AG08395 (cell line): ENCODE data around the gene LOX.

Experiments used
- DNase-seq: peaks from one replicate; pipeline ENCODE4 v3.0.0; 2012; ENCODE audit warnings: mixed read lengths, low spot score

The LOX gene, protein sequence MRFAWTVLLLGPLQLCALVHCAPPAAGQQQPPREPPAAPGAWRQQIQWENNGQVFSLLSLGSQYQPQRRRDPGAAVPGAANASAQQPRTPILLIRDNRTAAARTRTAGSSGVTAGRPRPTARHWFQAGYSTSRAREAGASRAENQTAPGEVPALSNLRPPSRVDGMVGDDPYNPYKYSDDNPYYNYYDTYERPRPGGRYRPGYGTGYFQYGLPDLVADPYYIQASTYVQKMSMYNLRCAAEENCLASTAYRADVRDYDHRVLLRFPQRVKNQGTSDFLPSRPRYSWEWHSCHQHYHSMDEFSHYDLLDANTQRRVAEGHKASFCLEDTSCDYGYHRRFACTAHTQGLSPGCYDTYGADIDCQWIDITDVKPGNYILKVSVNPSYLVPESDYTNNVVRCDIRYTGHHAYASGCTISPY

DNA sequence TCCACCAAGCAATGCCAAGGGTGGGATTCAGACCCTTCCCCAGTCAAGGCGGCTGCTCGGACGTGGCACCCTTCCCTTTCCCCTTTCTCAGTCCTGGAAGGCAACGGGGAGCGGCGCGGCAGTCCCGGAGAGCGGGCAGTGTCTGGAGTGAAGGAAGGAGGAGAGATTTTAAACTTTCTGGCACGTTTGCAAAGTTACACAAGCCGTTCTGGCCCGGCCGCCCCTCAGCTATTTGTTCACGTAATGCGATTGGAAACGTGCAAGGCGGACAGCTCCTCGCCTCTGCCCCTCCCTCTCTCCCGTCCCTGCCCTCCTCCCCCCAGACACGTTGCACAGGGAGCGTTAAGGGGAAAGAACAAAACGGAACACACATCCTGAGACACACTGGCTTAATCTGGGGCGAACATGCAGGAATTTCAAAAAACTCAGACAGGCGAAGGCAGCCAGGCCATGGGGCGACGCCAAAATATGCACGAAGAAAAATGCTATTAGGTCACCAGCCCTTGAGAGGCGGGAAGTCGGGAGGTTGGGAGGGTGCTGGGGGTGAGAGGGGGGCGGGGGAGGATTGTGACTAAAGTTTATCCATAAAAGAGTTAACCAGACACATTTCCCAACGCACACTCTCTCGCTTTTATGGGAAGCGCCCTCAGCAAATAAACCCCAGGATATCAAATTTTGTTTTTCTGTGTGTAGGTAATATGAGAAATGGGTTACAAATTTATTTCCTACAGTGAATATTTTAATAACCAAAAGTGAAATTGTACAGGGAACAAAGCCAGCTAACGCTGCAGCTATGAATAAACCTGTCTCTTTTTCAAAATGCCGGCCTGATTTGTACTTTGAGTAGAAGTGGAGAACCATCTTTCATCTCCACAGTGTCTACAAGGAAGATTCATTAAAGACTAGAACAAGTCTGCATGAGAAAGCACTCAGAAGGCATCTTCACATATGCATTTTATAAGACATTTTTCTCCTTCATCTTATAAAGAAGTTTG is at the start of gene LOX:
Gene LOX, minus strand, starts transcription at position 144 of the 995 bp plus-strand sequence. CDS start 274 bp downstream, outside the sequence.
- DNase-seq, result peak; percentile 91

- DNase-seq, result peak; percentile 35
Observed at GRCh38 chr5:122126756-122127321, 48.8 kb upstream of the LOX start.

- peak; percentile 49 for DNase-seq
Observed at GRCh38 chr5:122126177-122126755, 48.2 kb upstream of the LOX start.

DNA sequence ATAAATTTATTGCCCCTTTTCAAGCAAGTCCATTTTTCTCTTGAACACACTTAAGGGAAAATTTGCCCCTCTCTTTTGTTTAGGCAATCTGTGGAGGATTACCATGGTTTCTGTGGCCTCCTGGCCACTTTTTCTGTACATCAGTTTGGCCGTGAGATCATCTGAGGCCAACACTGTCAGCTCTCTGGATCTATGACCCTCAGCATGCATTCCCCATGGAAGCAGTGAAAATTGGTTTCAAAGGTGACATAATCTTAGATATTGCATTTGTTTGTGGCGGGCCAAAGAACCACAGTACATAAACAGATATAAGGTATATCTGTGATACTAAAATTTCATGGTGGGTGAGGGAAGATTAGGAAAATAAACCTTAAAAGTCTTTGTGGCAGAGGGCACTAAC is 46.7 kb upstream of the LOX start:
- no peak for DNase-seq

- DNase-seq, result no peak
Observed at GRCh38 chr5:122121479-122122465, 43.7 kb upstream of the LOX start.

GRCh38 chr5:122120957-122121356 is 42.9 kb upstream of the LOX start:
- peak; percentile 43 for DNase-seq

DNA sequence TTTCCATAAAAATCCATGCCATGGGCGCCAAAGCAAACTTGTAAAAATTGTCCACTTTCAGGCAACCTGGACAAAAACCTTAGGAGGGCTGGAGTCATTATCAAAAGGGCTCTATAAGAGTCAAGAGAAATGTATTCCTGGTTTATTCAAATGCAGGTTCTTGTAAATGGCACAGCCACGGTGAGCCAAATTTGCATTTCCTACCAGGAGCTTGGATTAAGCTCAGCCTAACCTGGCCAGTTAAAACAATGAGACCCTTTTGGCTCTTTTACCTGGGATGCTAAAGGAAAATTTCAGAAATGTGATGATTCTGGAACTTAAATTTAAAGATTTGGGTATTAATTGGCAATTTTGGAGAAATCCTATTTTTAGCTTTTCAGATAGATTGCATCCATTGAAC is 42.4 kb upstream of the LOX start:
- no peak for DNase-seq

- DNase-seq, result no peak
Observed at GRCh38 chr5:122119205-122119604, 41.1 kb upstream of the LOX start.

- DNase-seq, result no peak
Observed at GRCh38 chr5:122118356-122118948, 40.4 kb upstream of the LOX start.

DNA sequence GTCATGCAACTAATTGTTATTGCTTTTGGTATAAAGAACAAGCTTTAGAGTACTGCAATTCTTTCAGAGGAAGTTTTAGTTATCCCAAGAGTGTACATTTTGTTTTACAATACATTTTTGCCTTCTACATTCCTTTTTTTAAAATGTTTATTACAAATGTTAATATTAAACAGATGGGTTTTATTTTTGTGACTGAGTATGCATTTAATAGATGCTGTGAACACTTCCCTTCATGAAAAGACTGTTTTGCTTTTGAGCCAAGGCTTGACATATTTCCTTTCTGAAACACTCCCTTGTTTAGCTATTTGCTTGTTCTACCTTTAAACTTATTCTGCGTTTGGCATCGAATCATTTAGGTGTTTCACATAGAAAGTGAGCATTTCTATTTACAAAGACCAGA is 36.4 kb upstream of the LOX start:
- DNase-seq, result no peak

DNA sequence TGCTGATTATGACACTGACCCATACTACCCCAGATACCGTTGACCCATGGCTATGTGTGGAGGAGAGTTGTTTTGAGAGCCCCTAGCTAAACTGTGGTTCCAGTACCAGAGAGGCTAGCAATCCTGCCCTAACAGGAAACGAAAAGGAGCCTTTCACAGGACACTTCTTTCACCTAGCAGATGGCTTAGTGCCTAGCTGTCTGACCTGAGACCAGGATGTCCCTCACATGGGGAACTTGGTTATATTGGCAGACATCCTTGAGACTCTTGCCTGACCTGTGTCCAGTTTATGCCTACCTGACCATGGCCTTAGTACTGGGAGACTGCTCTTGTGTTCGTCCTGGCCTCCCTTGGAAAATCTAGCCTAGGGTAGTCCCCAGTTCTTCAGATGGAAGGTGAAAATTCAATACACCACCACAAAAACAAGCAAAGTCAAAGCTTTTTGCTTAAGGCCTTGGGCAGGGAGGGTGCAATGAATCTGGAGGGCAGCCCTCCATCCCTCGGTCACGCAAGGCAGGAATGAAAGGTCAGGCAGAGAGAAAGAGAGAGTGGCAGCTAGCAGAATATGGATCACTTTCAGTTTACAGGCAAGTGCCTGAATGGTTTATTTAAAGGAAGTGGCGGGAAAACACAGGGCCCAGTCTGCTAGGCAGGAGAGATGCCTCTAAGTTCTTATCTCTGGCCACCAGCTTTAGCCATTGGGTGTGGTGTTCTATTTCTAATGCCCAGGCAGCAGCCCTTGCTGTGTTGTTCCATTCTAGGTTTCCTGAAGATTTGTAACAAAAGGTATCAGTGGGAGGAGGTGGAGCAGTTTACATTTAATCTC is 34.9 kb upstream of the LOX start:
- no peak for DNase-seq

- no peak for DNase-seq
Observed at GRCh38 chr5:122112063-122112462, 34.0 kb upstream of the LOX start.

DNA sequence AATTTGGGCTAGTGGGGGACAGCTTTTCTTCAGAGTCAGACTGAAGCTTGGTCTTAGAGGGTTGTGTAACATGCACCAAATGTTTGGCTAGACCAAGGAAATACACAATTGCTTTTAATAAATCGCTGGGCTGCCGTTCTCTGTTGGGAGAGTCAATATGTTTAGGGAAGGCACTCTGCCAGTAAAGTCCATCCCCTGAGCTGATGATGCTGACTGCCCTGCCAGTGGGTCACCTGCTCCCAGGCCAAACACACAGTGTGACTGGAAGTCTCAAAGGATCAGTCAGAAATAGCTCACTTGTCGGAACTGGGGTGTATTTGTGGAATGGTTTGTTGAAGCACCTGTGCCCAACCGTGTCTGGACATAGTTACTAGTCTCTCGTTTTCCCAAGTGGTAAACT is 33.4 kb upstream of the LOX start:
- no peak for DNase-seq

DNA sequence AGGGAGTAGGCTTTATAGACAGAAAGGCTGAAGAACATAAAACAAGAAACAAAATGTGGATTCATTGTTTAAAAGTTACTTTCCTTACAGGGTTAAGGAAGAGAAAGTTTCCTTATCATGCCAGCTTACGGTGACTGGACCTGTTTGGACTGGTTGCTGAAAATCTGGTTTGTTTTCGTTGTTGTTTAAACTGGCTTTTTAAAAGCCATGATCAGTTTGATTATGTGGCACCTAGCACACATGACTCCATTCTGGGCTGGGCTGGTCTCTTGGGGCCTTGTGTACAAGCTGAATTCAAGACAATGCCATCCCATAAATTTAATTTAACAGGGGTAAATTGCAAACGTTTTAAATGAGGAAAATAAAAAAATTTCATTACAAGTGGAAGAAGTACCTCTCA is 32.9 kb upstream of the LOX start:
- no peak for DNase-seq

GRCh38 chr5:122107016-122107415 is 29.0 kb upstream of the LOX start:
- no peak for DNase-seq

DNA sequence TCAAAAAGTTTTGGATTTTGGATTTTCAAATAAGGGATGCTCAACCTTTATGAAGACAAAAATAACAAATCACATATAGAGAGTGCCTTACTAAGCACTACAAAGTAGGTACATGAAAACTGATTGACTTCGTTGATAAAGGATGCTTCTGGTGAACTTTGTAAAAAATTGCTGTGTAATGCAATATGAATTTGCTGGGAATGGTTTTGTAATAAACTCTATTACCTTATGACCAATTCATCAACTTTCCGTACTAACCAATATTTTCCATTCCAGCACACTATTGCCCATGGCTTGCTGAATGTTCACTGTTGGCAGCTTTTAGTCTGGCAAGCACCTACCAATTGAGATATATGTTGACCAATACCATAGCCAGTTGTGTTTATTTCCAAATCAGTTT is 27.9 kb upstream of the LOX start:
- DNase-seq, result no peak

GRCh38 chr5:122102825-122103224 is 24.8 kb upstream of the LOX start:
- DNase-seq, result no peak

DNA sequence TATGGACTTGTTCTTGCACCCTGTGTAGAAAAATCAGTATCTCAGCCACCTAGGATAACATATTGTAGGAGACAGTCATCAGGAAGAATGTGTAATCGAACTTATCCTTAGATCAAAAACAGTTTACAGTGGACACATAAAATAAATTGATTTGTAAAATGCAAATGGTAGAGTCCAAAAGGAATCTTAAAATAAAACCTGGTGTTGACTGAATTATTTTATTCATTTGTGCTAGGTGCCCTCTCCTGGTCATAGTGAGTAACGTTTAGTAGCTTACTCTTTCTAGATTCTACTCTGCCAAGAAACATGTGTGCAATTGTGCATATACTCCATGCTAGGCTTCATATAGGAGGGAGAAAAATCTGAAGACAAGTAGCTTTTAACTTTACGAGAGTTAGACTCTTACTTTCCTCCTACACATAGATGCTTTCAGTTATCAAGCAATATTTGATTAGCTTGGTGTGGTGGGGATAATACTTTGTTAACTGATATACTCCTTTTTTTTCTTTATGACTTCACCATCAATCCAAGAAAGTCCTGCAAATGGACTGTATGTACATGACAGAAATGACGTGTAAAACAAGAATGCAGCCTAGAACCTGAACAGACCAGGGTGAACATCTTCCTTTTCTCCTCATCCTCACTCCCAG is 23.7 kb upstream of the LOX start:
- DNase-seq, result peak; percentile 44
